Measurements from ENCODE around the gene MLF2. TPM values are rescaled to one million over a fixed set of nuclear protein-coding genes. Genes with fewer than 3 reads are reported as not detected.

MLF2 gene
- total RNA-seq, 1 donor from 2014 or later, result 120 TPM

DNA sequence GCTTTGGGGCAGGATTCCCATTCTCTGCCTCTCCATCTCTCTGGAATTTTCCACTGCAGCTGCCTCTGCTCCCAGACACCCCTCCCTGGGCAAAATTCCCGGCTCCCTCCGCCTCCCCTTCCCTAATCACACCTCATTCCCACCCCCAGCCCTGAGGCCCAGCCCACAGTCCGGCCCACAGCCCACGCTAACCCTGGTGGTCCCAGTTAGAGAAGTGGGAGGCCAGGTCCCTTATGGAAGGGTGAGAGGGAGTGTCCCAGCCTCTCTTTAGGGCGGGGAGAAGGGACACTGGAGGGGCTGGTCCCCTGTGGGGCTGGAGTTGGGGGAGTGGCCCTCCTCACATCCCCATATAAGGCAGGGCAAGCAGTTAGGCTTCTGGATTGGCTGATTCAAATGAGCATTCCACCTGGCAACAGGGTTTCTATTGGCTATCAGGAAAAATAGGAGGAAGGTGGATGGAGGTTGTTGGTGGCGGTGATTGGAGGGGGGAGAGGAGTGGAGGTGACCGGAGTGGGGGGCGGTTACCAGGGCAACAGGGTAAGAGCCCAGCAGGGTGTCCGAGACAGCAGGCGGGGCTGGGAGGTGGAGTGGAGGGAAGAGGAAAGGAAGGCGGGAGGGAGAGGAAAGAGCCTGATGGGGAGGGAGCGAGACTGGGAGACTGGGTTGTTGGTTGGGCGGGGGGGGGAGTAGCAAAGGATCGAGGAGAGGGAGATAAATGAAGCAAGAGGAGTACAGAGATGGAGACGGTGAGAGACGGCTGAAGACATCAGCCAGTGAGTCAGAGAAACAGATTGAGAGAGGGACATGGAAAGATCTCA is 11.3 kb upstream of the MLF2 start:
- peak overlapping the region; percentile 89 for H3K4me2 ChIP-seq
- peaks cover 20% of the 10 kb centered on the region for H3K27me3 Mint-ChIP-seq (ENCODE audit: insufficient read depth, low read depth)
- H3K4me1 ChIP-seq, result peaks cover 34% of the 10 kb centered on the region
- H3F3A ChIP-seq (ENCODE audit: low read depth), result peaks cover 70% of the 10 kb centered on the region
- H2AFZ ChIP-seq (replicated peaks), result no peak overlapping the region
- H3K79me2 ChIP-seq (ENCODE audit: low read depth), result peaks cover 53% of the 10 kb centered on the region
- H3K36me3 Mint-ChIP-seq, result peaks cover 6% of the 10 kb centered on the region
- H3K4me1 Mint-ChIP-seq, result peaks cover 63% of the 10 kb centered on the region
- no peak overlapping the region for H3K9ac ChIP-seq
- no peaks in the 10 kb centered on the region for H3K9me3 Mint-ChIP-seq
- H4K20me1 ChIP-seq (ENCODE audit: low read depth), result peaks cover 23% of the 10 kb centered on the region
- H3K4me3 ChIP-seq, result peak overlapping the region; percentile 100
- TF ChIP-seq EZH2phosphoT487 (IDR thresholded peaks at IDR 0.05) (no peak), EZH2 (IDR thresholded peaks at IDR 0.05) (no peak)
- TF ChIP-seq, protein P1, sequence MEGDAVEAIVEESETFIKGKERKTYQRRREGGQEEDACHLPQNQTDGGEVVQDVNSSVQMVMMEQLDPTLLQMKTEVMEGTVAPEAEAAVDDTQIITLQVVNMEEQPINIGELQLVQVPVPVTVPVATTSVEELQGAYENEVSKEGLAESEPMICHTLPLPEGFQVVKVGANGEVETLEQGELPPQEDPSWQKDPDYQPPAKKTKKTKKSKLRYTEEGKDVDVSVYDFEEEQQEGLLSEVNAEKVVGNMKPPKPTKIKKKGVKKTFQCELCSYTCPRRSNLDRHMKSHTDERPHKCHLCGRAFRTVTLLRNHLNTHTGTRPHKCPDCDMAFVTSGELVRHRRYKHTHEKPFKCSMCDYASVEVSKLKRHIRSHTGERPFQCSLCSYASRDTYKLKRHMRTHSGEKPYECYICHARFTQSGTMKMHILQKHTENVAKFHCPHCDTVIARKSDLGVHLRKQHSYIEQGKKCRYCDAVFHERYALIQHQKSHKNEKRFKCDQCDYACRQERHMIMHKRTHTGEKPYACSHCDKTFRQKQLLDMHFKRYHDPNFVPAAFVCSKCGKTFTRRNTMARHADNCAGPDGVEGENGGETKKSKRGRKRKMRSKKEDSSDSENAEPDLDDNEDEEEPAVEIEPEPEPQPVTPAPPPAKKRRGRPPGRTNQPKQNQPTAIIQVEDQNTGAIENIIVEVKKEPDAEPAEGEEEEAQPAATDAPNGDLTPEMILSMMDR (IDR thresholded peaks at IDR 0.05), result no peak
- H3K36me3 ChIP-seq, result no peaks in the 10 kb centered on the region
- peak overlapping the region; percentile 82 for H3K4me3 Mint-ChIP-seq
- H3K27me3 ChIP-seq, result no peaks in the 10 kb centered on the region
- peak; percentile 97 for DNase-seq (ENCODE audit: low spot score)
- H3K9me3 ChIP-seq (ENCODE audit: low read depth), result no peaks in the 10 kb centered on the region
- peak overlapping the region; percentile 92 for H3K27ac ChIP-seq
- H3K27ac Mint-ChIP-seq, result peak overlapping the region; percentile 100

DNA sequence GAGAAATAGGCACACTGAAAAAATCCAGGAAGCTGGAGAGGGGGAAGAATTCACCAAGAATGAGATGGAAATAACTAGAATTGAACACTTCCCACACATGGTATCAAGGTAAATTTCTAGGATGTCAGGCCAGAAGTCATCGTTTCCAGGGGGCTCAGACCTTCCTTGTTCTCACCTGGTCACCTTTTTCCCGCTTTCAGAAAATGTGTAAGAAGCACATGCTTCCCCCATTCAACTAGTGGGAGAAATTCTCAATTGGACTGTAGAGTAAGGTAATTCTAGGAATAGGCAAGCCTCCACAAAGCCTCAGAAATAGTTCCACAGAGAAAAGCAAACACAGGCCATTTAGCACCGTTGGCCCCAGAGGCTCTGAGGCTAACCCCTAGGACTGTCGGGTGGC is 10.4 kb upstream of the MLF2 start:
- no peak overlapping the region for H3K9ac ChIP-seq

DNA sequence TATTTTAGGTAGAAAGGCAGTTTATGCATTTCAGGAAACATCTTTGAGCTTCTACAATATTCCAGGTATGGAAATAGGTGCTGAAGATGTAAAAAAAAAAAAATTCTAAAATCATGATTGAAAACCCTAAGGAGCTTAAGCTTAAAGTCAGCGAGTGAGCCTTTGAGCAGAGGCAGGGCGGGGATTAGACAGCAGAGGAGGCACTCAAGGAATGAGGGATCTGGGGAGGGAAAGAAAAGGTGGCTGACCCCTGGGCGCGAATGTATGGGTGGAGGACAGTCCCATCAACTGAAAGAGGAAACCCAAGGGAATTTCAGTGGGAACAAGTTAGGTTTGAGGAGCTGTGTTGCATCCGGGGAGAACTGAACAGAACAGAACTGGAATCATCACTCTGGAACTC is 6.8 kb upstream of the MLF2 start:
- Histone ChIP-seq H3K27me3 (no peaks in the 10 kb centered on the region), H3K4me2 (peak overlapping the region; percentile 39), H3K9ac (no peak overlapping the region), H3K9me3 (ENCODE audit: low read depth) (no peaks in the 10 kb centered on the region), H3K79me2 (ENCODE audit: low read depth) (peaks cover 11% of the 10 kb centered on the region), H3K4me3 (no peak overlapping the region), H3K36me3 (no peaks in the 10 kb centered on the region), H3K27ac (peak overlapping the region; percentile 81), H4K20me1 (ENCODE audit: low read depth) (no peaks in the 10 kb centered on the region), H3K4me1 (peaks cover 37% of the 10 kb centered on the region), H3F3A (ENCODE audit: low read depth) (peaks cover 52% of the 10 kb centered on the region), H2AFZ (replicated peaks) (no peak overlapping the region)
- H3K27me3 Mint-ChIP-seq (ENCODE audit: insufficient read depth, low read depth), result peaks cover 10% of the 10 kb centered on the region
- TF ChIP-seq EZH2 (IDR thresholded peaks at IDR 0.05) (no peak), EZH2phosphoT487 (IDR thresholded peaks at IDR 0.05) (no peak)
- peak overlapping the region; percentile 56 for H3K4me3 Mint-ChIP-seq
- H3K27ac Mint-ChIP-seq, result peak overlapping the region; percentile 97
- peaks cover 59% of the 10 kb centered on the region for H3K4me1 Mint-ChIP-seq
- H3K36me3 Mint-ChIP-seq, result no peaks in the 10 kb centered on the region
- DNase-seq (ENCODE audit: low spot score), result peak; percentile 73
- H3K9me3 Mint-ChIP-seq, result no peaks in the 10 kb centered on the region

More for the DNA sequence above, 10.4 kb upstream of the MLF2 start:
- H3K9me3 ChIP-seq (ENCODE audit: low read depth), result no peaks in the 10 kb centered on the region
- TF ChIP-seq, protein P1 (IDR thresholded peaks at IDR 0.05), result no peak
- TF ChIP-seq EZH2 (IDR thresholded peaks at IDR 0.05) (no peak), EZH2phosphoT487 (IDR thresholded peaks at IDR 0.05) (no peak)
- peak overlapping the region; percentile 55 for H3K4me2 ChIP-seq
- peaks cover 16% of the 10 kb centered on the region for H4K20me1 ChIP-seq (ENCODE audit: low read depth)
- DNase-seq (ENCODE audit: low spot score), result no peak
- no peaks in the 10 kb centered on the region for H3K36me3 ChIP-seq
- Mint-ChIP-seq H3K4me3 (peak overlapping the region; percentile 82), H3K27ac (peak overlapping the region; percentile 100), H3K4me1 (peaks cover 63% of the 10 kb centered on the region), H3K27me3 (ENCODE audit: insufficient read depth, low read depth) (peaks cover 18% of the 10 kb centered on the region), H3K36me3 (peaks cover 5% of the 10 kb centered on the region), H3K9me3 (no peaks in the 10 kb centered on the region)
- H3K4me3 ChIP-seq, result no peak overlapping the region
- no peaks in the 10 kb centered on the region for H3K27me3 ChIP-seq
- peak overlapping the region; percentile 92 for H3K27ac ChIP-seq
- peaks cover 45% of the 10 kb centered on the region for H3K79me2 ChIP-seq (ENCODE audit: low read depth)
- no peak overlapping the region for H2AFZ ChIP-seq (replicated peaks)
- peaks cover 41% of the 10 kb centered on the region for H3K4me1 ChIP-seq
- H3F3A ChIP-seq (ENCODE audit: low read depth), result peaks cover 70% of the 10 kb centered on the region

Measured in neural progenitor cell (in vitro differentiated cells).